IMR-90 (cell line): ENCODE results near the gene LRSAM1.

ENCODE experiments used
- BHLHE40 ChIP-seq: fragments of 150-350 bp; IDR thresholded peaks from 2 replicates; pipeline ENCODE4 v1.6.1; 2016; ENCODE audit warnings: mild to moderate bottlenecking, low read depth, low read length
- CEBPB ChIP-seq: IDR thresholded peaks from 2 replicates; pipeline ENCODE4 v1.6.1; 2012; ENCODE audit warnings: low read depth, low read length, improper control_type of control experiment
- FOS ChIP-seq: fragments of 150-350 bp; IDR thresholded peaks from 2 replicates; pipeline ENCODE4 v1.6.1; 2016; ENCODE audit warnings: low read depth, low read length
- POLR2A ChIP-seq: IDR thresholded peaks from 2 replicates; pipeline ENCODE4 v1.6.1; 2012; ENCODE audit warnings: mild to moderate bottlenecking, low read depth, low read length
- RFX5 ChIP-seq: IDR thresholded peaks from 2 replicates; pipeline ENCODE4 v1.8.0; 2012; ENCODE audit warnings: low read depth, mild to moderate bottlenecking, low read length, moderate library complexity
- TF ChIP-seq, protein P1 (sequence below): fragments of 150-350 bp; IDR thresholded peaks from 2 replicates; pipeline ENCODE4 v1.6.1; 2016; ENCODE audit warnings: low read depth, mild to moderate bottlenecking, low read length, moderate library complexity, borderline replicate concordance
- TF ChIP-seq, protein P2 (sequence below): conservative IDR thresholded peaks from 2 replicates; pipeline ENCODE4 v1.5.1; 2012; ENCODE audit warnings: mild to moderate bottlenecking, low read depth, low read length, improper control_type of control experiment
- TF ChIP-seq, protein P3 (sequence below): fragments of 150-350 bp; IDR thresholded peaks from 2 replicates; pipeline ENCODE4 v1.6.1; 2017; ENCODE audit warnings: mild to moderate bottlenecking, antibody characterized with exemption, low read length, low read depth

DNA sequence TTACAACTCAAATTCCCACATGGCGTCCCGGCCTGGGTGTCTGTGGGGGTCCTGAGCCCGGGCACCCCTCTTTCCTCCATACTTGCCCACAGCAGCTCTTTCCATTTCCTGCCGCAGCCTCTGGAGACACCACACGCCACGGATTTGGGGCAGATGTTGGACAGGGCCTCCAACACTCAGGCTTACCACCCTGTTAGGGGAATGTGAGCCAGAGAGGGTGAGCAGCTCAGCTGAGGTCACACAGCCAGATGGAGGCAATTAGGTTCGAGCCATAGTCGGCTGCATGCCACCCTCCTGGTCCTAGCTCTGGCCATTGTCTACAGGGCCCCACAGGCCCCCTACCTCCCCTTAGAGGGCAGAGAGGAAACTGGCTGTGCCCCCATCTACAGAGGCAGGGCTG, 85.2 kb downstream of the LRSAM1 start:
- no peak for TF ChIP-seq POLR2A
- TF ChIP-seq BHLHE40, result no peak
- TF ChIP-seq, protein P1, sequence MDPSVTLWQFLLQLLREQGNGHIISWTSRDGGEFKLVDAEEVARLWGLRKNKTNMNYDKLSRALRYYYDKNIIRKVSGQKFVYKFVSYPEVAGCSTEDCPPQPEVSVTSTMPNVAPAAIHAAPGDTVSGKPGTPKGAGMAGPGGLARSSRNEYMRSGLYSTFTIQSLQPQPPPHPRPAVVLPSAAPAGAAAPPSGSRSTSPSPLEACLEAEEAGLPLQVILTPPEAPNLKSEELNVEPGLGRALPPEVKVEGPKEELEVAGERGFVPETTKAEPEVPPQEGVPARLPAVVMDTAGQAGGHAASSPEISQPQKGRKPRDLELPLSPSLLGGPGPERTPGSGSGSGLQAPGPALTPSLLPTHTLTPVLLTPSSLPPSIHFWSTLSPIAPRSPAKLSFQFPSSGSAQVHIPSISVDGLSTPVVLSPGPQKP, result no peak
- TF ChIP-seq, protein P2, sequence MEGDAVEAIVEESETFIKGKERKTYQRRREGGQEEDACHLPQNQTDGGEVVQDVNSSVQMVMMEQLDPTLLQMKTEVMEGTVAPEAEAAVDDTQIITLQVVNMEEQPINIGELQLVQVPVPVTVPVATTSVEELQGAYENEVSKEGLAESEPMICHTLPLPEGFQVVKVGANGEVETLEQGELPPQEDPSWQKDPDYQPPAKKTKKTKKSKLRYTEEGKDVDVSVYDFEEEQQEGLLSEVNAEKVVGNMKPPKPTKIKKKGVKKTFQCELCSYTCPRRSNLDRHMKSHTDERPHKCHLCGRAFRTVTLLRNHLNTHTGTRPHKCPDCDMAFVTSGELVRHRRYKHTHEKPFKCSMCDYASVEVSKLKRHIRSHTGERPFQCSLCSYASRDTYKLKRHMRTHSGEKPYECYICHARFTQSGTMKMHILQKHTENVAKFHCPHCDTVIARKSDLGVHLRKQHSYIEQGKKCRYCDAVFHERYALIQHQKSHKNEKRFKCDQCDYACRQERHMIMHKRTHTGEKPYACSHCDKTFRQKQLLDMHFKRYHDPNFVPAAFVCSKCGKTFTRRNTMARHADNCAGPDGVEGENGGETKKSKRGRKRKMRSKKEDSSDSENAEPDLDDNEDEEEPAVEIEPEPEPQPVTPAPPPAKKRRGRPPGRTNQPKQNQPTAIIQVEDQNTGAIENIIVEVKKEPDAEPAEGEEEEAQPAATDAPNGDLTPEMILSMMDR, result no peak
- no peak for TF ChIP-seq FOS
- TF ChIP-seq RFX5, result no peak
- TF ChIP-seq CEBPB, result no peak
- TF ChIP-seq, protein P3, sequence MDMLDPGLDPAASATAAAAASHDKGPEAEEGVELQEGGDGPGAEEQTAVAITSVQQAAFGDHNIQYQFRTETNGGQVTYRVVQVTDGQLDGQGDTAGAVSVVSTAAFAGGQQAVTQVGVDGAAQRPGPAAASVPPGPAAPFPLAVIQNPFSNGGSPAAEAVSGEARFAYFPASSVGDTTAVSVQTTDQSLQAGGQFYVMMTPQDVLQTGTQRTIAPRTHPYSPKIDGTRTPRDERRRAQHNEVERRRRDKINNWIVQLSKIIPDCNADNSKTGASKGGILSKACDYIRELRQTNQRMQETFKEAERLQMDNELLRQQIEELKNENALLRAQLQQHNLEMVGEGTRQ, result no peak
